ENCODE measurements around the gene SAMD3.

DNA sequence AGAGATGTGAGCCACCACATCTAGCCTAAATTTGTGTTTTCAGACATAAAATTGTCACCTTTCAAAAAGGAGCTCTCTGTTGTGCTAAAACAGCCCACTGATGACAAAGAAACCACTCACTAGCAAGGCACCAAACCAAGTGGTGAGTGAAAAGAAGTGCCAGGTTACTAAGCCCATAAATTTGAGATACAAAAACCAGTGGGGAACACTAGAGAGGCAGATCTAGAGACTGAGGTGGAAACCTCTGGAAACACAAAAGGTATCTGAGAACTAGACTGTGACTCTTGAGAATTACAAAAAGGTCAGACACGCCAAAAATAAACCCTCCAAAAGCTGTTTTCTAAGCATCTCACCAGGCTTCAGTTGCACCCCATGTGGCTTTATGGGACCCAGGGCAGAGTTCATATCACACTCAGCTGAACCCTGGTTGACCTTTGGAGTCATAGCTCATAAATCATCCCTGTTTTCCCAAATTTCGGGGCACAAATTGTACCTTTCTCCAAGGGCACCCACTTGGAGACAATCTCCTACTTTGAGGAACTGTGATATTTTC is 24.2 kb downstream of the SAMD3 start:
- TF ChIP-seq, protein P1, sequence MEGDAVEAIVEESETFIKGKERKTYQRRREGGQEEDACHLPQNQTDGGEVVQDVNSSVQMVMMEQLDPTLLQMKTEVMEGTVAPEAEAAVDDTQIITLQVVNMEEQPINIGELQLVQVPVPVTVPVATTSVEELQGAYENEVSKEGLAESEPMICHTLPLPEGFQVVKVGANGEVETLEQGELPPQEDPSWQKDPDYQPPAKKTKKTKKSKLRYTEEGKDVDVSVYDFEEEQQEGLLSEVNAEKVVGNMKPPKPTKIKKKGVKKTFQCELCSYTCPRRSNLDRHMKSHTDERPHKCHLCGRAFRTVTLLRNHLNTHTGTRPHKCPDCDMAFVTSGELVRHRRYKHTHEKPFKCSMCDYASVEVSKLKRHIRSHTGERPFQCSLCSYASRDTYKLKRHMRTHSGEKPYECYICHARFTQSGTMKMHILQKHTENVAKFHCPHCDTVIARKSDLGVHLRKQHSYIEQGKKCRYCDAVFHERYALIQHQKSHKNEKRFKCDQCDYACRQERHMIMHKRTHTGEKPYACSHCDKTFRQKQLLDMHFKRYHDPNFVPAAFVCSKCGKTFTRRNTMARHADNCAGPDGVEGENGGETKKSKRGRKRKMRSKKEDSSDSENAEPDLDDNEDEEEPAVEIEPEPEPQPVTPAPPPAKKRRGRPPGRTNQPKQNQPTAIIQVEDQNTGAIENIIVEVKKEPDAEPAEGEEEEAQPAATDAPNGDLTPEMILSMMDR (IDR thresholded peaks at IDR 0.05) = no peak
- TF ChIP-seq POLR2A (IDR thresholded peaks at IDR 0.05) = no peak
- TF ChIP-seq EP300 (IDR thresholded peaks at IDR 0.05) = no peak
- TF ChIP-seq POLR2AphosphoS5 (IDR thresholded peaks at IDR 0.05) = no peak

Data from sigmoid colon (tissue), 4 donors.